ENCODE results near the gene FGF14.

DNA sequence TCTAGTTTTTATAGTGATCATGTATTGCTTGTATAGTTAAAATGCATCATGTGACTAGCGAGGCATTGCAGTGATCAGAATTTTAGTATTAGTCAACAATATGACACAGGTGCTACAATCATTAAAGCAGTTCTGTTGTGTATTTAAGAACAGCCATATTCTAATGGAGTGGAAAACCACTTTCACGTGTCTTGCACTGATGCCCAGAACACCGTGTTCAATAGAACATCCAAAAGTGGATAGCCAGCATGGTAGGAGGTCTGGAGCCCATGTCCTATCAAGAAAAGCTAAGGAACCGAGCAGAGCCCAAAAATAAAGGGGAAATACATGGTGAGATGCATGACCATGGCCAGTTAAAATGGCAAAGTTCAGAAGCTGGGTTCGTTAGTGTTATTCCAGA lies 55.1 kb downstream of the FGF14 start:
- TF ChIP-seq, protein P1, sequence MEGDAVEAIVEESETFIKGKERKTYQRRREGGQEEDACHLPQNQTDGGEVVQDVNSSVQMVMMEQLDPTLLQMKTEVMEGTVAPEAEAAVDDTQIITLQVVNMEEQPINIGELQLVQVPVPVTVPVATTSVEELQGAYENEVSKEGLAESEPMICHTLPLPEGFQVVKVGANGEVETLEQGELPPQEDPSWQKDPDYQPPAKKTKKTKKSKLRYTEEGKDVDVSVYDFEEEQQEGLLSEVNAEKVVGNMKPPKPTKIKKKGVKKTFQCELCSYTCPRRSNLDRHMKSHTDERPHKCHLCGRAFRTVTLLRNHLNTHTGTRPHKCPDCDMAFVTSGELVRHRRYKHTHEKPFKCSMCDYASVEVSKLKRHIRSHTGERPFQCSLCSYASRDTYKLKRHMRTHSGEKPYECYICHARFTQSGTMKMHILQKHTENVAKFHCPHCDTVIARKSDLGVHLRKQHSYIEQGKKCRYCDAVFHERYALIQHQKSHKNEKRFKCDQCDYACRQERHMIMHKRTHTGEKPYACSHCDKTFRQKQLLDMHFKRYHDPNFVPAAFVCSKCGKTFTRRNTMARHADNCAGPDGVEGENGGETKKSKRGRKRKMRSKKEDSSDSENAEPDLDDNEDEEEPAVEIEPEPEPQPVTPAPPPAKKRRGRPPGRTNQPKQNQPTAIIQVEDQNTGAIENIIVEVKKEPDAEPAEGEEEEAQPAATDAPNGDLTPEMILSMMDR (IDR thresholded peaks at IDR 0.05; ENCODE audit: low read depth, low read length, poor library complexity, severe bottlenecking): no peak
- no peak for TF ChIP-seq EZH2phosphoT487 (IDR thresholded peaks at IDR 0.05; ENCODE audit: borderline replicate concordance, low read length)

All from DOHH2 (cell line).